Neural cell (in vitro differentiated cells): ENCODE measurements around the gene KIFC1. TPM values are rescaled to one million over a fixed set of nuclear protein-coding genes. Genes with fewer than 3 reads are reported as not detected.

ENCODE experiments used
- H2AFZ ChIP-seq: fragments of 200-600, 300-800 bp; sonication (generic), shearing (Covaris generic); 2 replicates; pipeline ENCODE4 v1.6.0; 2014; ENCODE audit warnings: low read depth, mild to moderate bottlenecking, antibody characterized with exemption, low read length, moderate library complexity
- H3F3A ChIP-seq: fragments of 200-600 bp; shearing (Covaris generic); 2 replicates; pipeline ENCODE4 v1.6.1; 2016; ENCODE audit warnings: mild to moderate bottlenecking, moderate library complexity, mixed read lengths, antibody characterized with exemption, low read length; ENCODE audit not compliant: insufficient read depth, poor library complexity, severe bottlenecking
- H3K27ac ChIP-seq: fragments of 200-600, 300-800 bp; sonication (generic), shearing (Covaris generic); 2 replicates; pipeline ENCODE4 v1.5.1; 2014; ENCODE audit warnings: mild to moderate bottlenecking, low read length, moderate library complexity
- H3K27me3 ChIP-seq: fragments of 300-800, 200-600 bp; sonication (generic), shearing (Covaris generic); 2 replicates; pipeline ENCODE4 v1.6.0; 2014; ENCODE audit warnings: mild to moderate bottlenecking, low read depth, low read length, moderate library complexity; ENCODE audit not compliant: insufficient read depth
- H3K36me3 ChIP-seq: fragments of 300-800, 200-600 bp; sonication (generic), shearing (Covaris generic); 2 replicates; pipeline ENCODE4 v1.5.1; 2014; ENCODE audit warnings: mild to moderate bottlenecking, antibody characterized with exemption, low read length, moderate library complexity; ENCODE audit not compliant: insufficient read depth
- H3K4me2 ChIP-seq: fragments of 300-800, 200-600 bp; sonication (generic), shearing (Covaris generic); 2 replicates; pipeline ENCODE4 v1.6.0; 2014; ENCODE audit warnings: mild to moderate bottlenecking, low read length
- H3K4me3 ChIP-seq: fragments of 300-800, 200-600 bp; sonication (generic), shearing (Covaris generic); 2 replicates; pipeline ENCODE4 v1.5.1; 2014; ENCODE audit warnings: mild to moderate bottlenecking, low read length, moderate library complexity
- H3K79me2 ChIP-seq: fragments of 200-600 bp; shearing (Covaris generic); replicated peaks from 2 replicates; pipeline ENCODE4 v1.6.0; 2014; ENCODE audit warnings: mild to moderate bottlenecking, low read length, moderate library complexity; ENCODE audit not compliant: insufficient read depth
- H3K9ac ChIP-seq: fragments of 300-800, 200-600 bp; sonication (generic), shearing (Covaris generic); 2 replicates; pipeline ENCODE4 v1.6.1; 2016; ENCODE audit warnings: mild to moderate bottlenecking, low read length, mixed read lengths
- H3K9me2 ChIP-seq: fragments of 200-600 bp; shearing (Covaris generic); 2 replicates; pipeline ENCODE4 v1.6.1; 2016; ENCODE audit warnings: mild to moderate bottlenecking, low read length, mixed read lengths; ENCODE audit not compliant: insufficient read depth
- H3K9me3 ChIP-seq: fragments of 200-600, 300-800 bp; sonication (generic), shearing (Covaris generic); 2 replicates; pipeline ENCODE4 v1.6.1; 2016; ENCODE audit warnings: mild to moderate bottlenecking, mixed run types, low read length, moderate library complexity, mixed read lengths
- H4K20me1 ChIP-seq: fragments of 200-600 bp; shearing (Covaris generic); 2 replicates; pipeline ENCODE4 v1.6.1; 2016; ENCODE audit warnings: mild to moderate bottlenecking, mixed run types; ENCODE audit not compliant: insufficient read depth
- EP300 ChIP-seq: fragments of 450-650 bp; conservative IDR thresholded peaks from 2 replicates; pipeline ENCODE4 v1.6.1; 2014; ENCODE audit warnings: antibody characterized with exemption, mild to moderate bottlenecking, moderate library complexity; ENCODE audit not compliant: poor library complexity, severe bottlenecking
- EZH2 ChIP-seq: fragments of 200-600, 300-800 bp; shearing (Covaris generic), sonication (generic); IDR thresholded peaks from 2 replicates; pipeline ENCODE4 v1.6.1; 2014; ENCODE audit warnings: antibody characterized with exemption, low read length, borderline replicate concordance, mild to moderate bottlenecking; ENCODE audit not compliant: insufficient read depth, poor library complexity, severe bottlenecking
- MXI1 ChIP-seq: fragments of 450-650 bp; conservative IDR thresholded peaks from 2 replicates; pipeline ENCODE4 v1.6.1; 2014; ENCODE audit warnings: antibody characterized with exemption, mild to moderate bottlenecking; ENCODE audit not compliant: poor library complexity, severe bottlenecking
- POLR2AphosphoS5 ChIP-seq: IDR thresholded peaks from 2 replicates; pipeline ENCODE4 v1.6.1; 2012
- RAD21 ChIP-seq: fragments of 450-650 bp; conservative IDR thresholded peaks from 2 replicates; pipeline ENCODE4 v1.6.1; 2014; ENCODE audit warnings: antibody characterized with exemption, mild to moderate bottlenecking, moderate library complexity
- SMC3 ChIP-seq: fragments of 450-650 bp; conservative IDR thresholded peaks from 2 replicates; pipeline ENCODE4 v1.6.1; 2014; ENCODE audit warnings: antibody characterized with exemption, mild to moderate bottlenecking, moderate library complexity; ENCODE audit not compliant: poor library complexity
- TAF1 ChIP-seq: IDR thresholded peaks from 2 replicates; pipeline ENCODE4 v1.6.1; 2012; ENCODE audit warnings: low read depth
- polyA plus RNA-seq: library from polyadenylated mRNA; depleted of rRNA; stranded (reverse); fragments of >200 nt; gene quantifications from 2 replicates; pipeline ENCODE4 v1.2.3, GENCODE V29; 2014
- TF ChIP-seq, protein P1 (sequence below): fragments of 450-650 bp; IDR thresholded peaks from 2 replicates; pipeline ENCODE4 v1.5.1; 2014; ENCODE audit warnings: antibody characterized with exemption, mild to moderate bottlenecking, moderate library complexity; ENCODE audit not compliant: poor library complexity, severe bottlenecking
- TF ChIP-seq, protein P2 (sequence below): IDR thresholded peaks from 2 replicates; pipeline ENCODE4 v1.6.1; 2012; ENCODE audit warnings: borderline replicate concordance

Gene KIFC1
- polyA plus RNA-seq, 1 donor from 2014 or later, result 0.52 TPM

DNA sequence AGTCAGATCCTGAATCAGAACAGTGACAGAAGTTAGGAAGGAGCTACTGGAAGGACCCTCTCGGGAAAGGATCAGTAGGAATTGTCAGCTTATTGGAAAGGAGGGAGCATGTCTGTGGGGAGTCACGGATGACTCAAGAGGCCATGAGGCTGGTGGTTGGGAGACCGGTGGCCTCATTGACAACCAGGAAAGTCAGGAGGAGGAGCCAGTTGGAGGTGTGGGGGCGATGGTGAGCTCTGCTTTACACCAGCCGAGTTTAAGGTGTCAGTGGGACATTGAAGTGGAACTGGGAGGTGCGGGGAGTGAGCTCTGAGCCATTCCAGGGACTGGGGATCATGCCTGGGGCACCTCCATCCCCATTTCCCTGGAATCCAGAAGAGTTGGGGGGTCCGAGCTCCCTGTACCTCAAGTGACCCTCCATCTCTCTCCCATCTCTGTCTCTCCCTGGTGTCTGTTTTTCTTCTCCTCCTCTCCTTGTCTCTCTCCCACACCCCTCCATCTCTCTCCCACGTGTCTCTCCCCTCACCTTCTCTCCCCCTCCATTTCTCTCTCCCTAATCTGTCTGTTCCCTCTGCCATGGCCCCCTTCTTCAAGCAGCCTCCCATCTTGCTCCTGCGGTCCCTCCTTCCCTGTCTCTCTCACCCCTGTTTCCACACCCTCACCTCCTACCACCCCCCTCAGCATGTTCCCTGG, 48.5 kb downstream of the KIFC1 start:
- Histone ChIP-seq H3K4me2 (no peak overlapping the region), H2AFZ (no peak overlapping the region), H3F3A (no peaks in the 10 kb centered on the region), H3K79me2 (no peaks in the 10 kb centered on the region), H3K27ac (no peak overlapping the region), H3K27me3 (no peaks in the 10 kb centered on the region), H3K9ac (no peak overlapping the region), H3K4me3 (no peak overlapping the region), H3K9me2 (no peaks in the 10 kb centered on the region), H3K9me3 (no peaks in the 10 kb centered on the region), H4K20me1 (no peaks in the 10 kb centered on the region), H3K36me3 (no peaks in the 10 kb centered on the region)
- TF ChIP-seq POLR2AphosphoS5 (no peak), EZH2 (no peak), SMC3 (no peak), TAF1 (no peak), MXI1 (no peak), RAD21 (no peak), EP300 (no peak)
- TF ChIP-seq, protein P1, sequence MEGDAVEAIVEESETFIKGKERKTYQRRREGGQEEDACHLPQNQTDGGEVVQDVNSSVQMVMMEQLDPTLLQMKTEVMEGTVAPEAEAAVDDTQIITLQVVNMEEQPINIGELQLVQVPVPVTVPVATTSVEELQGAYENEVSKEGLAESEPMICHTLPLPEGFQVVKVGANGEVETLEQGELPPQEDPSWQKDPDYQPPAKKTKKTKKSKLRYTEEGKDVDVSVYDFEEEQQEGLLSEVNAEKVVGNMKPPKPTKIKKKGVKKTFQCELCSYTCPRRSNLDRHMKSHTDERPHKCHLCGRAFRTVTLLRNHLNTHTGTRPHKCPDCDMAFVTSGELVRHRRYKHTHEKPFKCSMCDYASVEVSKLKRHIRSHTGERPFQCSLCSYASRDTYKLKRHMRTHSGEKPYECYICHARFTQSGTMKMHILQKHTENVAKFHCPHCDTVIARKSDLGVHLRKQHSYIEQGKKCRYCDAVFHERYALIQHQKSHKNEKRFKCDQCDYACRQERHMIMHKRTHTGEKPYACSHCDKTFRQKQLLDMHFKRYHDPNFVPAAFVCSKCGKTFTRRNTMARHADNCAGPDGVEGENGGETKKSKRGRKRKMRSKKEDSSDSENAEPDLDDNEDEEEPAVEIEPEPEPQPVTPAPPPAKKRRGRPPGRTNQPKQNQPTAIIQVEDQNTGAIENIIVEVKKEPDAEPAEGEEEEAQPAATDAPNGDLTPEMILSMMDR, result no peak
- TF ChIP-seq, protein P2, sequence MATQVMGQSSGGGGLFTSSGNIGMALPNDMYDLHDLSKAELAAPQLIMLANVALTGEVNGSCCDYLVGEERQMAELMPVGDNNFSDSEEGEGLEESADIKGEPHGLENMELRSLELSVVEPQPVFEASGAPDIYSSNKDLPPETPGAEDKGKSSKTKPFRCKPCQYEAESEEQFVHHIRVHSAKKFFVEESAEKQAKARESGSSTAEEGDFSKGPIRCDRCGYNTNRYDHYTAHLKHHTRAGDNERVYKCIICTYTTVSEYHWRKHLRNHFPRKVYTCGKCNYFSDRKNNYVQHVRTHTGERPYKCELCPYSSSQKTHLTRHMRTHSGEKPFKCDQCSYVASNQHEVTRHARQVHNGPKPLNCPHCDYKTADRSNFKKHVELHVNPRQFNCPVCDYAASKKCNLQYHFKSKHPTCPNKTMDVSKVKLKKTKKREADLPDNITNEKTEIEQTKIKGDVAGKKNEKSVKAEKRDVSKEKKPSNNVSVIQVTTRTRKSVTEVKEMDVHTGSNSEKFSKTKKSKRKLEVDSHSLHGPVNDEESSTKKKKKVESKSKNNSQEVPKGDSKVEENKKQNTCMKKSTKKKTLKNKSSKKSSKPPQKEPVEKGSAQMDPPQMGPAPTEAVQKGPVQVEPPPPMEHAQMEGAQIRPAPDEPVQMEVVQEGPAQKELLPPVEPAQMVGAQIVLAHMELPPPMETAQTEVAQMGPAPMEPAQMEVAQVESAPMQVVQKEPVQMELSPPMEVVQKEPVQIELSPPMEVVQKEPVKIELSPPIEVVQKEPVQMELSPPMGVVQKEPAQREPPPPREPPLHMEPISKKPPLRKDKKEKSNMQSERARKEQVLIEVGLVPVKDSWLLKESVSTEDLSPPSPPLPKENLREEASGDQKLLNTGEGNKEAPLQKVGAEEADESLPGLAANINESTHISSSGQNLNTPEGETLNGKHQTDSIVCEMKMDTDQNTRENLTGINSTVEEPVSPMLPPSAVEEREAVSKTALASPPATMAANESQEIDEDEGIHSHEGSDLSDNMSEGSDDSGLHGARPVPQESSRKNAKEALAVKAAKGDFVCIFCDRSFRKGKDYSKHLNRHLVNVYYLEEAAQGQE, result no peak

DNA sequence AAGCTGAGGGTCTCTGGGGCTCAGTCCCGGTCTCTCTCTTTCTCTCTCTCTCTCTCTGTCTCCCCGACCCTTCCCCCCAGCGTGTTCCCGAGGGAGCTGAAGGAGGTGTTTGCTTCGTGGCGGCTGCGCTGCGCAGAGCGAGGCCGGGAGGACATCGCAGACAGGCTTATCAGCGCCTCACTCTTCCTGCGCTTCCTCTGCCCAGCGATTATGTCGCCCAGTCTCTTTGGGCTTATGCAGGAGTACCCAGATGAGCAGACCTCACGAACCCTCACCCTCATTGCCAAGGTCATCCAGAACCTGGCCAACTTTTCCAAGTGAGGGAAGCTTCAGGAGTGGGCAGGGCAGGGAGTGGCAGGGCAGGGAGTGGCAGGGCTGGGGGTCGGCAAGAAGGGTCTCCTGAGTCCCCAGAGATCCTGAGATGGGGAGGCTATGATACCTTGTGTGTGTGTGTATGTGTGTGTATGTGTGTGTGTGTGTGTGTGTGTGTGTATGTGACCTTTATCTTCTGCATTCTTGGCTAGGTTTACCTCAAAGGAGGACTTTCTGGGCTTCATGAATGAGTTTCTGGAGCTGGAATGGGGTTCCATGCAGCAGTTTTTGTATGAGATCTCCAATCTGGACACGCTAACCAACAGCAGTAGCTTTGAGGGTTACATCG, 49.2 kb downstream of the KIFC1 start:
- TF ChIP-seq MXI1, result no peak
- TF ChIP-seq TAF1, result no peak
- TF ChIP-seq, protein P2, result no peak
- TF ChIP-seq EZH2, result no peak
- TF ChIP-seq, protein P1, result no peak
- TF ChIP-seq POLR2AphosphoS5, result no peak
- H3K9ac ChIP-seq, result no peak overlapping the region
- no peak overlapping the region for H3K4me2 ChIP-seq
- H3K4me3 ChIP-seq, result no peak overlapping the region
- H3K27ac ChIP-seq, result no peak overlapping the region
- H3K9me3 ChIP-seq, result no peaks in the 10 kb centered on the region
- H3K79me2 ChIP-seq, result no peaks in the 10 kb centered on the region
- H2AFZ ChIP-seq, result no peak overlapping the region
- H3K36me3 ChIP-seq, result no peaks in the 10 kb centered on the region
- H3K9me2 ChIP-seq, result no peaks in the 10 kb centered on the region
- no peaks in the 10 kb centered on the region for H3F3A ChIP-seq
- H3K27me3 ChIP-seq, result no peaks in the 10 kb centered on the region
- no peaks in the 10 kb centered on the region for H4K20me1 ChIP-seq
